ENCODE results near the gene ARHGAP18. TPM values are rescaled to one million over a fixed set of nuclear protein-coding genes. Genes with fewer than 3 reads are reported as not detected.

Gene ARHGAP18
- total RNA-seq, 1 donor from 2014 or later = 60.8 TPM

DNA sequence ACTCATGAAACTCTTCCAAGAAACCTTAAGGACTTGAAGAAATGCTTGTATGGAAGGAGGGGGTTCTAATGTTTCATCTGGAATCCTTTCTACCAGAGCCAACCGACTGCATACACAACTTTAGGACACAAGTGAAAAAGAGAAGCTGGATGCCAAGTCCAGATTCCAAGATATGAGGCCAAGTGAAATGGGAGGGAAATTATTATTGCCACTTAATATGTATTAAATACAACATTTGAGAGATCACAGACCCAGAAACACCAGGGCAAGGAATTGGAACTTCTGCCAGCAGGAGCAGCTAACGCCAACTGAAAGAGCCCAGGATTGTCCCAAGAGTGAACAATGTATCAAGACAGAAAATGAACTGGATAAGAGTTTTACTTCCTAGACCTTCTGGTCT is 144.2 kb downstream of the ARHGAP18 start:
- Histone ChIP-seq H3K36me3 (no peaks in the 10 kb centered on the region), H3K27me3 (no peaks in the 10 kb centered on the region), H3K4me1 (no peaks in the 10 kb centered on the region), H3K4me3 (no peak overlapping the region), H3K27ac (no peak overlapping the region), H3K9me3 (no peaks in the 10 kb centered on the region)
- no peak for ATAC-seq
- TF ChIP-seq, protein P1, sequence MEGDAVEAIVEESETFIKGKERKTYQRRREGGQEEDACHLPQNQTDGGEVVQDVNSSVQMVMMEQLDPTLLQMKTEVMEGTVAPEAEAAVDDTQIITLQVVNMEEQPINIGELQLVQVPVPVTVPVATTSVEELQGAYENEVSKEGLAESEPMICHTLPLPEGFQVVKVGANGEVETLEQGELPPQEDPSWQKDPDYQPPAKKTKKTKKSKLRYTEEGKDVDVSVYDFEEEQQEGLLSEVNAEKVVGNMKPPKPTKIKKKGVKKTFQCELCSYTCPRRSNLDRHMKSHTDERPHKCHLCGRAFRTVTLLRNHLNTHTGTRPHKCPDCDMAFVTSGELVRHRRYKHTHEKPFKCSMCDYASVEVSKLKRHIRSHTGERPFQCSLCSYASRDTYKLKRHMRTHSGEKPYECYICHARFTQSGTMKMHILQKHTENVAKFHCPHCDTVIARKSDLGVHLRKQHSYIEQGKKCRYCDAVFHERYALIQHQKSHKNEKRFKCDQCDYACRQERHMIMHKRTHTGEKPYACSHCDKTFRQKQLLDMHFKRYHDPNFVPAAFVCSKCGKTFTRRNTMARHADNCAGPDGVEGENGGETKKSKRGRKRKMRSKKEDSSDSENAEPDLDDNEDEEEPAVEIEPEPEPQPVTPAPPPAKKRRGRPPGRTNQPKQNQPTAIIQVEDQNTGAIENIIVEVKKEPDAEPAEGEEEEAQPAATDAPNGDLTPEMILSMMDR (IDR thresholded peaks at IDR 0.05) = no peak
- intact Hi-C loops (cut with DNase I) = no loop called here
- DNase-seq = no peak

- no peak overlapping the region for H3K27ac ChIP-seq
- DNase-seq (no peak), ATAC-seq (no peak)
- H3K9me3 ChIP-seq = no peaks in the 10 kb centered on the region
- no peak overlapping the region for H3K4me3 ChIP-seq
- H3K36me3 ChIP-seq = no peaks in the 10 kb centered on the region
- H3K27me3 ChIP-seq = no peaks in the 10 kb centered on the region
- TF ChIP-seq, protein P1 (IDR thresholded peaks at IDR 0.05) = no peak
- intact Hi-C loops (cut with DNase I) = no loop called here
- no peaks in the 10 kb centered on the region for H3K4me1 ChIP-seq
Measured at GRCh38 chr6:129565366-129565765, 144.6 kb downstream of the ARHGAP18 start.

GRCh38 chr6:129558248-129558647 is 151.7 kb downstream of the ARHGAP18 start:
- ATAC-seq (no peak), DNase-seq (no peak)
- TF ChIP-seq, protein P1 (IDR thresholded peaks at IDR 0.05) = no peak
- intact Hi-C loops (cut with DNase I) = no loop called here
- Histone ChIP-seq H3K4me1 (no peaks in the 10 kb centered on the region), H3K36me3 (no peaks in the 10 kb centered on the region), H3K27me3 (no peaks in the 10 kb centered on the region), H3K4me3 (no peak overlapping the region), H3K27ac (no peak overlapping the region), H3K9me3 (no peaks in the 10 kb centered on the region)

DNA sequence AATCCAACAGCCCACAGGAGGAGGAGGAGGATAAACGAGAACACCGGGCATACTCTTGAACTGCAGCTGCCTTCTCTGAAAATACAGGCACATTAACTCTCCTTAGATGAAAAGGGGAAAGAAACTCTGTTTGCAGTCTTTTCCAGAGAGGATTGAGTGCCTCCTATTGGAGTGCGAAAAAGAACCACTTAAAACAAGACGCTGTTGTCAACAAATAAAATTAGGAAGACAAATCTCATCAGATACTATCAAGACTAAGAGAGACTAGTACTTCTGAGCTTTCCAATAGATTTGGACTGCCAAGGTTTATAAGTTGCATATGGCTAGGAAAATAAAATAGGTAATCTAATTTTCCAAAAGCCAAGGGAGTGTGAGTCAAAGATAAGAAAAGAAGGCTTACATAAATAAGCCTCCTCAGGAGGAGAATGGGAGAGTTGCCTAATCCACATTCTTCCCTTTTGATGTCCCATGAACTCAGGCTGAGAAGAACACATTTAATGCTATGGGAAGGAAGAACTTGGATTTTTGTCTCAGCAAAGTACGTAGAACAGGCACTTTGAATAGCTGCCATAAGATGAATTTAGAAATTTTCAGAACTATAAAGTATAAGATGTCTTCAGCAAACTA is 154.7 kb downstream of the ARHGAP18 start:
- Histone ChIP-seq H3K36me3 (no peaks in the 10 kb centered on the region), H3K4me1 (no peaks in the 10 kb centered on the region), H3K4me3 (no peak overlapping the region), H3K27ac (no peak overlapping the region), H3K9me3 (no peaks in the 10 kb centered on the region), H3K27me3 (no peaks in the 10 kb centered on the region)
- ATAC-seq (no peak), DNase-seq (no peak)
- intact Hi-C loops (cut with DNase I) = no loop called here
- TF ChIP-seq, protein P1 (IDR thresholded peaks at IDR 0.05) = no peak

- TF ChIP-seq, protein P1 (IDR thresholded peaks at IDR 0.05) = no peak
- Histone ChIP-seq H3K9me3 (no peaks in the 10 kb centered on the region), H3K4me1 (no peaks in the 10 kb centered on the region), H3K36me3 (no peaks in the 10 kb centered on the region), H3K4me3 (no peak overlapping the region), H3K27ac (no peak overlapping the region), H3K27me3 (no peaks in the 10 kb centered on the region)
- DNase-seq (no peak), ATAC-seq (no peak)
- intact Hi-C loops (cut with DNase I) = no loop called here
Measured at GRCh38 chr6:129552413-129552812, 157.6 kb downstream of the ARHGAP18 start.

GRCh38 chr6:129551486-129551885 is 158.5 kb downstream of the ARHGAP18 start:
- Histone ChIP-seq H3K4me3 (no peak overlapping the region), H3K4me1 (no peaks in the 10 kb centered on the region), H3K9me3 (no peaks in the 10 kb centered on the region), H3K27ac (no peak overlapping the region), H3K27me3 (no peaks in the 10 kb centered on the region), H3K36me3 (no peaks in the 10 kb centered on the region)
- intact Hi-C loops (cut with DNase I) = no loop called here
- TF ChIP-seq, protein P1 (IDR thresholded peaks at IDR 0.05) = no peak
- DNase-seq = no peak
- ATAC-seq = no peak
